Neural cell (in vitro differentiated cells): ENCODE results near the gene PRUNE2.

Source experiments
- CTCF ChIP-seq: fragments of 450-650 bp; IDR thresholded peaks from 2 replicates; pipeline ENCODE4 v1.5.1; 2014; ENCODE audit warnings: antibody characterized with exemption, mild to moderate bottlenecking, moderate library complexity; ENCODE audit not compliant: poor library complexity, severe bottlenecking
- EZH2 ChIP-seq: fragments of 200-600, 300-800 bp; shearing (Covaris generic), sonication (generic); IDR thresholded peaks from 2 replicates; pipeline ENCODE4 v1.6.1; 2014; ENCODE audit warnings: antibody characterized with exemption, low read length, borderline replicate concordance, mild to moderate bottlenecking; ENCODE audit not compliant: insufficient read depth, poor library complexity, severe bottlenecking
- POLR2AphosphoS5 ChIP-seq: IDR thresholded peaks from 2 replicates; pipeline ENCODE4 v1.6.1; 2012
- SMC3 ChIP-seq: fragments of 450-650 bp; conservative IDR thresholded peaks from 2 replicates; pipeline ENCODE4 v1.6.1; 2014; ENCODE audit warnings: antibody characterized with exemption, mild to moderate bottlenecking, moderate library complexity; ENCODE audit not compliant: poor library complexity
- TAF1 ChIP-seq: IDR thresholded peaks from 2 replicates; pipeline ENCODE4 v1.6.1; 2012; ENCODE audit warnings: low read depth

- no peak for TF ChIP-seq CTCF
- no peak for TF ChIP-seq EZH2
- TF ChIP-seq POLR2AphosphoS5 = no peak
- TF ChIP-seq SMC3 = no peak
- no peak for TF ChIP-seq TAF1
These were observed 175.8 kb downstream of the PRUNE2 start for GRCh38 chr9:76729980-76730737.
